Peyer's patch (tissue), 4 donors: Measurements from ENCODE around the gene GH1.
"Not testable (repeated sequence)": the region's sequence is repeated elsewhere in the genome, so short reads cannot be mapped to it uniquely, and the experiment has no call there.

Experiments used
- POLR2A ChIP-seq, 2 donors: fragments of 450-650 bp; IDR thresholded peaks; one replicate each; pipeline ENCODE4 v1.5.1; 2017; ENCODE audit warnings: antibody characterized with exemption in 2 of 2, mild to moderate bottlenecking in 2 of 2, moderate library complexity in 2 of 2
- TF ChIP-seq, protein P1 (sequence below), 6 experiments: fragments of 450-650 bp in 4 of 6; fragments of 200-600 bp in 2 of 6; sonication (generic) in 1 of 6; IDR thresholded peaks; one replicate each; pipeline ENCODE4 v1.5.1; 2017 to 2019; ENCODE audit warnings: antibody characterized with exemption in 6 of 6, mild to moderate bottlenecking in 3 of 6, moderate library complexity in 1 of 6

DNA sequence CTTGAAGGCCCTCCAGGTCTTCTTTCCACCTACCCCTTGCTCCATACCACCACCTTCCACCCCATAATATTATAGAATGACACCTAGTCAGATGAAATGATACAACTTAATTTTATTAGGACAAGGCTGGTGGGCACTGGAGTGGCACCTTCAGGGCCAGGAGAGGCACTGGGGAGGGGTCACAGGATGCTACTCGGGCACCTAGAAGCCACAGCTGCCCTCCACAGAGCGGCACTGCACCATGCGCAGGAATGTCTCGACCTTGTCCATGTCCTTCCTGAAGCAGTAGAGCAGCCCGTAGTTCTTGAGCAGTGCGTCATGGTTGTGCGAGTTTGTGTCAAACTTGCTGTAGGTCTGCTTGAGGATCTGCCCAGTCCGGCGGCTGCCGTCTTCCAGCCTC lies 23.8 kb downstream of the GH1 start:
- TF ChIP-seq, protein P1, sequence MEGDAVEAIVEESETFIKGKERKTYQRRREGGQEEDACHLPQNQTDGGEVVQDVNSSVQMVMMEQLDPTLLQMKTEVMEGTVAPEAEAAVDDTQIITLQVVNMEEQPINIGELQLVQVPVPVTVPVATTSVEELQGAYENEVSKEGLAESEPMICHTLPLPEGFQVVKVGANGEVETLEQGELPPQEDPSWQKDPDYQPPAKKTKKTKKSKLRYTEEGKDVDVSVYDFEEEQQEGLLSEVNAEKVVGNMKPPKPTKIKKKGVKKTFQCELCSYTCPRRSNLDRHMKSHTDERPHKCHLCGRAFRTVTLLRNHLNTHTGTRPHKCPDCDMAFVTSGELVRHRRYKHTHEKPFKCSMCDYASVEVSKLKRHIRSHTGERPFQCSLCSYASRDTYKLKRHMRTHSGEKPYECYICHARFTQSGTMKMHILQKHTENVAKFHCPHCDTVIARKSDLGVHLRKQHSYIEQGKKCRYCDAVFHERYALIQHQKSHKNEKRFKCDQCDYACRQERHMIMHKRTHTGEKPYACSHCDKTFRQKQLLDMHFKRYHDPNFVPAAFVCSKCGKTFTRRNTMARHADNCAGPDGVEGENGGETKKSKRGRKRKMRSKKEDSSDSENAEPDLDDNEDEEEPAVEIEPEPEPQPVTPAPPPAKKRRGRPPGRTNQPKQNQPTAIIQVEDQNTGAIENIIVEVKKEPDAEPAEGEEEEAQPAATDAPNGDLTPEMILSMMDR (IDR thresholded peaks at IDR 0.05): not testable (repeated sequence)
- TF ChIP-seq POLR2A (IDR thresholded peaks at IDR 0.05): not testable (repeated sequence)
